HG02588 (cell line): ENCODE data around the gene TYMP.

Experiments
- ATAC-seq: cut with Tn5 transposase; IDR thresholded peaks from one replicate; pipeline ENCODE4 v1.9.1; 2021; ENCODE audit warnings: mild to moderate bottlenecking, moderate library complexity; ENCODE audit not compliant: unreplicated experiment

Gene TYMP

DNA sequence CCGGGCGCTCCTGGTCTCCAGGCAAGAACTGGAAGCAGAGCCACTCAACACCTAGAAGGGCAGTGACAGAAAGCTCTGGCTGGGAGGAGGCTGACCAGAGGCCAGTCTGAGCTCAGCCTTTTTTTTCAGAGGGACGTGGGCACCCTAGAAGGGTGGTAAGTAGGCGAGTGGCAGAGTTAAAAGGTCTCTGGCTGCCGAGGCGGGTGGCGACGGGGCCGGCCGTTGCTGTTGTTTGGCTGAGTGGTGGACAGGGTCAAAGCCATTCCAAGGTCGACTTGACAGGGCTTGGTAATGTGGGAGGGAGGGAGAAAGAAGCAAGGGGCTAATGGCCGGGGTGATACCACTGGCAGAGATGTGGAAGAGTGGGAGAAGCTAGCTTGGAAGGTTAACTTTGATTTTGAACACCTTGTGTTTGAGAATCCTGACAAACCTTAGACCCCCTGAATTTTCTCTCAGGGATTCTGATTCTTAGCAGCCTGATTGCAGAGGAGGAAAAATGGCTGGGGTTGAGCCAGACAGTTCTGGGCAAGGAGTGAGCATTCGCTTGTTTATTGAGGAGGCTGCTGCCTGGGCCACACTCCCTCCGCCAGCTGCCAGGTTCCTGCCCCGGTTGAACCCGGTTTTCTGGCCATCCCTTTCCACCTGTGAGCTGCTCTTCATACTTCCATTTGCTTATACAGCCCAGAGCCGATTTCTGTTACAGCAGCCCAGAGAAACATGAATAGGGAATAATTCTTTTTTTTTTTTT is 33.8 kb upstream of the TYMP start:
- no peak for ATAC-seq

DNA sequence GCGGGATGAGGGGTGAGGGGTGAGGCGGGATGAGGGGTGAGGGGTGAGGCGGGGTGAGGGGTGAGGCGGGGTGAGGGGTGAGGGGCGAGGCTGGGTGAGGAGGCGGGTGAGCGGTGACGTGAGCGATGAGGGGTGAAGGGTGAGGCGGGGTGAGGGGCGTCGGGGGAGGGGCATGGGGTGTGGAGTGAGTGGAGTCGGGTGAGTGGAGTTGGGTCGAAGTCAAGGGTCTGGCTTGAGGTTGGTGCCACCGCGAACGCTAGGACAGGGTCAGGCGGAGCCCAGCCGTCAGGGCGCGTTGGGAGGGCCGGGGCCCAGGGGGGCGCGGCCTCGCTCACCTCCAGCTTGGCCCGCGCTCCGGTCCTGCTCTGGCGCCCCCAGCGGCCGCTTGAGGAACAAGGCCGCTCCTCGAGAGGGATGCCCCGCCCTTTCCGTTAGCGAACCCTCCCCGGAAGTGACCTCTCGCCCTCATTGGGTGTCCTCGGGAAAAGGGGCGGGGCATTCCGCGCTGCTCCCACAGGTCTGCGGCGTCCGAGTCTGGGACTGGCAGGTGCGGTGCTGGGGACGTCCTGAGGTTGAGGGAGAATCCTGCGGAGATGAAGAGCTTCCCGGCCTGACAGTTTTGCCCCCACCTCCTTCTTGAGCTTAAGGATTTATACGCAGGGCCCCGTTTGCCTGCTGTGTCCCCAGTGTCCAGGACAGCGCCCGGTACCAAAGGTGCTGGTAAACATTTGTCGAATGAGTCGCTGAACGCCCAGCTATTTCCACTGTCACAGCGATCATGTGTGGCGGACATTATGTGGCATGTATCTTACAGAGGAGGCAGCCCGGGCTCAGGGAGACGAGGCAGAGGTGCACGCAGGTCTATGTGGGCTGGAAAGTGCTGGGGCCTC is 33.0 kb upstream of the TYMP start, which contains the start of gene SYCE3:
Gene SYCE3 (minus strand): TSS at position 397 of the 890 bp plus-strand sequence. CDS start 6,514 bp downstream, outside the sequence.
- peak; percentile 94 for ATAC-seq

DNA sequence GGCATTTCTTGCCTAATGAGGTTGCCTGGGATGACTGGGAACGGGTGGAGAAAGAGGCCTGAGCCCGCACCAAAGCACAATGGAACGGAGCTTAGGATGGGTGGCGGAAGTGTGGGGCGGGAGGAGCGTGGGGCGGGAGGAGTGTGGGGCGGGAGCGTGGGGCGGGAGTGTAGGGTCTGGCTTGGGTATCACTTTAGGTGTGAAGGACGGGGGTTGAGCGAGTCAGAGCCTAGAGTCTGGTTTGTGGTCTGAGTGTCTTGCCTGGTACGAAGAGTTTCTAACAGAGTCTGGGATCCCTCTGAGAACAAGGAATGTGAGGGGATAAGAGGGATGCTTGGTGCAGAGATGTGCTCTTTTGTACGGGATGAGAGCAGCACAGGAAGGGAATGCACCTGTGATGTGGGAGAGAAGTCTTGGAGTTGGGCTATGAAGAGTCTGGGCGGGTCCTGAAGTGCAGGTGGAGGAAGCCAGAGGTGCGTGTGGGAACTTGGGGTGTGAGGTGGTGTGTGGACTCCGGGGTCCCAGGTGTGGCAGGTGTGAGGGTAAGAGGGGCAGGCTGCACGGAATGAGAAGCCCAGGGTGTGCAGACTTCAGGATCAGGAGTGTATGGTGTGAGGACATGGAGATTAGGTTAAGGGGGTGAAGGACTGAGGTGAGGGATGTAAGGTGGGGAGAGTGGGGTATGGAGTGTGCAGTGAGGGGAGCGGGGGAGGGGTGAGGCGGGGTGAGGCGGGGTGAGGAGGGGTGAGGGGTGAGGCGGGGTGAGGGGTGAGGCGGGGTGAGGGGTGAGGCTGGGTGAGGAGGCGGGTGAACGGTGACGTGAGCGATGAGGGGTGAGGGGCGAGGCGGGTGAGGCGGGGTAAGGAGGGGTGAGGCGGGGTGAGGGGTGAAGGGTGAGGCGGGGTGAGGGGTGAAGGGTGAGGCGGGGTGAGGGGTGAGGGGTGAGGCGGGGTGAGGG is 31.9 kb upstream of the TYMP start:
- no peak for ATAC-seq

DNA sequence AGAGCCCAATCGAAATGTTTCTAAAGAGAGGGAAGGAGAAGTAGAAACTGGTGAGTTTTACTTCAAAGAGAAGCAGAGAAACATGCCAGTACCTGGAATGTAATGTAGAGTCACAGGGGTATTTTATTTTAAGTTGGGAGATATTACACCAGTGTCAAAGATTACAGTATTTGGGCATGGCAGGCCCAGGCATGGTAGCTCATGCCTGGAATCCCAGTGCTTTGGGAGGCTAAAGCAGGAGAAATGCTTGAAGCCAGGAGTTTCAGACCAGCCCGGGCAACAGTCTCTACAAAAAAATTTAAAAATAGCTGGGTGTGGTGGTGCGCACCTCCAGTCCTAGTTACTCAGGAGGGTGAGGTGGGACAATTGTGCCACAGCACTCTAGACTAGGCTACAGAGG is 30.2 kb upstream of the TYMP start:
- no peak for ATAC-seq

DNA sequence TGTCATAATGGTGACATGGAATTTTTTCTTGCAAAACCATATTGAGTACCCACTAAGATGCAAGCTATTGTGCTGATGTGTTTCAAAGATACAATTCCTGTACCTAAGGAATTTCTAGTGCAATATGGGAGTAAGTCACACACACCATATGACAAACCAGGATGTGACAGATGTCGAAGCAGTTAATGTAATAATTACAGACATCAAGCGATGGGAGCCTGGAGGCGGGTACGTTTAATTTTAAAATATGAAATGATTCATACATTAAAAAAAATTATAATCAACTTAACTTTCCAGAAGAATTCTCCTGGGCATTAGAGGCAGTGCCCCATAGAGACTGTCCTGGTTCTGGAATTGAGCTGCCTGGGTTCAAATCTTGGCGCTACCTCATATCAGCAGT is 26.9 kb upstream of the TYMP start:
- no peak for ATAC-seq

DNA sequence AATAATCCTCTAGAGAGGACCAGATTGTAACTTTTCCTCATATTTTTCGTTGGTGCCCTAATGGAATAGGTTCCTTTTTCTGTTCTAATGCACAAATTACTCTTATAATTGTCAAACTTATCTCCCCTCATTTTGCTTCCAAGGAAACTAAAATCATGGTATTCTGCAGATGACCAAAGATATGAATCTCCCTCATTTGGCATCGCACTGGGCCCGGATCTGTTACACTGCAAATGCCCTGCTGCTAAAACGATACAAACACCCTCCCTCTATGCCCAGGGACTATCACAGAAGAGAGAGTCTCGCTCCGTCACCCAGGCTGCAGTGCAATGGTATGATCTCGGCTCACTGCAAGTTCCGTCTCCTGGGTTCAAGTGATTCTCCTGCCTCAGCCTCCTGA is 23.5 kb upstream of the TYMP start:
- no peak for ATAC-seq

DNA sequence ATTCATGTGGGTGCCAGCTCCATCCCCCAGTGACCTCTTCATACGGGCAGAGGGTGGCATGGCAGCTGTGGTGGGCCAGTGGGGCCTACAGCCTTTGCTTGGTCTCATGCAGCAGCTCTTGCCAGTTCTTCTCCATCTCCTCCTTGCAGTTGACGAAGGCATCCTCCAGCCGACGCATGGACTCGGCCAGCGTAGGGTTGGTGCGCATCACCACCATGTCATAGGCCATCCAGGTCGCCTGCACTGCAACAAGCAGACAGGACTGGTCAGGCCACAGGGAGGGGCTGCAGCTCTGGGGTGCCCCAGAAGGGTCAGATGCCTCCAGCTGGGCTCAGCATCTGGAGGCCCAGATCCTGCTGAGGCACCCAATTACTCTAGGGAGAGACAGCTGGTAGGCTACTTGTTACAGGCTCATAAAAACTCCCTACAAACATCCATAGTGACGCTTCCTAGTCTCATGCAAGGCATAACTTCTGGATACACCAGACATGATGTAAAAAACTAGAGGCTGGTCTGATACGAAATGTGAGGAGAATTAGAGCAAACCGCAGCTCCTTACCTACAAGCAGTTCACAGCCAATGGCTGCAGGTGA is 21.4 kb upstream of the TYMP start:
- ATAC-seq, result no peak

DNA sequence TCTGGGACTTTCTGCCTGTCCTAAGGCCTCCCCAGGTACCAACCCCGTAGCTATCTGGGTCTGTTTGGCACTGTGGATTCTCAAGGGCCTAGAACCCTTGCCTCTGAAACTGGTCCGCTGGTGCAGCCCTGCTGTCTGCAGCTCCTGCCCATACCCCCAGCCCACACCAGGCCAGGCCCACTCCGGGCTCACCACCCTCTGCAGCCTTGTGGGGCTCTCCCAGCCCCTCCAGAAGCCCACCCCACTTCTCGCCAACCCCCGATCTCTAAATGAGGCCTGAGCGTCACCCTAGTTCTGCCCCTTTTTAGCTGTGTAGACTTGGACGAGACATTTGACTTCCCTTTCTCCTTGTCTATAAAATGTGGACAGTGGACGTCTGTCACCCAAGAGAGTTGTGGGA is 20.6 kb upstream of the TYMP start:
- ATAC-seq, result no peak

DNA sequence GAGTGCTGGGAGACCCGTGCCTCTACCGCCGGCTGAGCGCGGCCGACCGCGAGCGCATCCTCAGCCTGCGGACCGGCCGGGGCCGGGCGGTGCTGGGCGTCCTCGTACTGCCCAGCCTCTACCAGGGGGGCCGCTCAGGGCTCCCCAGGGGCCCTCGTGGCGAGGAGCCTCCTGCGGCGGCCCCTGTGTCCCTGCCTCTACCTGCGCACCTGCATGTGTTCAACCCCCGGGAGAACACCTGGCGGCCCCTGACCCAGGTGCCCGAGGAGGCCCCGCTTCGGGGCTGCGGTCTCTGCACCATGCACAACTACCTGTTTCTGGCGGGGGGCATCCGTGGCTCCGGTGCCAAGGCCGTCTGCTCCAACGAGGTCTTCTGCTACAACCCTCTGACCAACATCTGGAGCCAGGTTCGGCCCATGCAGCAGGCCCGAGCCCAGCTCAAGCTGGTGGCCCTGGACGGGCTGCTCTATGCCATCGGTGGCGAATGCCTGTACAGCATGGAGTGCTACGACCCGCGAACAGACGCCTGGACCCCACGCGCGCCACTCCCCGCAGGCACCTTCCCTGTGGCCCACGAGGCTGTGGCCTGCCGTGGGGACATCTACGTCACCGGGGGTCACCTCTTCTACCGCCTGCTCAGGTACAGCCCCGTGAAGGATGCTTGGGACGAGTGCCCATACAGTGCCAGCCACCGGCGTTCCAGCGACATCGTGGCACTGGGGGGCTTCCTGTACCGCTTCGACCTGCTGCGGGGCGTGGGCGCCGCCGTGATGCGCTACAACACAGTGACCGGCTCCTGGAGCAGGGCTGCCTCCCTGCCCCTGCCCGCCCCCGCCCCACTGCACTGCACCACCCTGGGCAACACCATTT is 19.3 kb upstream of the TYMP start:
- no peak for ATAC-seq

DNA sequence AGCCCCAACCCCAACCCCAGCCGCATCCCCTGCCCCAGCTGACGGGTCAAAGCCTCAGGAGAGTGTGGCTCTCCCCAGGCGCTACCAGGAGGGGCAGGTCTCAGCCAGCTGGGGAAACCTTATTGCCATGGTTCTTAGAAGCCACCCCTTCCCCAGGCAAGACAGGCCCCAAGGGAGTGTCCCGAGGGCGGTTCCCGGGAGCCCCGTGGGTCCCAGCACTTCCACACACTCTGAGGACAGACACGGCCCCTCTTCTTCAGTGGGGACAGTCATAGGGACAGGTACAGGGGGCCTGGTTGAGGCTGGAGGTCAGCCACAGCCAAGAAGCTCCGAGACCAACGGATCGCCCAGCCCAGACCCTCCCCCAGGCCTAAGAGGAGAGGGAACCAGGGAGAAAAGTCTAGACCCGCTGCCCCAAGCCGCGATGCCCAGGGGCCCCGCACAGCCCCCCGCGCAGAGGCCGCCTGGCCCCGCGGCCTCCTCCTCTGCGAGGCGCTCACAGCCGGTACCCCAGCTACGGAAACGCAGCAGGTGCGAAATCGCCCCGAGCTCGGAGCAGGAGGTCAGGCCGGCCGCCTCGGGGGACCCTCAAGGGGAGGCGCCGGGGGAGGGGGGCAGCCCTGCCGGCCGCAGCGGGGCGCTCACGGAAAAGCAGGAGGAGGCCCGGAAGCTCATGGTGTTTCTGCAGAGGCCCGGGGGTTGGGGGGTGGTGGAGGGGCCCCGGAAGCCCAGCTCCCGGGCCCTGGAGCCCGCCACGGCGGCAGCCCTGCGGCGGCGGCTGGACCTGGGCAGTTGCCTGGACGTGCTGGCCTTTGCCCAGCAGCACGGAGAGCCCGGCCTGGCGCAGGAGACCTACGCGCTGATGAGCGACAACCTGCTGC is 18.5 kb upstream of the TYMP start:
- ATAC-seq, result no peak

DNA sequence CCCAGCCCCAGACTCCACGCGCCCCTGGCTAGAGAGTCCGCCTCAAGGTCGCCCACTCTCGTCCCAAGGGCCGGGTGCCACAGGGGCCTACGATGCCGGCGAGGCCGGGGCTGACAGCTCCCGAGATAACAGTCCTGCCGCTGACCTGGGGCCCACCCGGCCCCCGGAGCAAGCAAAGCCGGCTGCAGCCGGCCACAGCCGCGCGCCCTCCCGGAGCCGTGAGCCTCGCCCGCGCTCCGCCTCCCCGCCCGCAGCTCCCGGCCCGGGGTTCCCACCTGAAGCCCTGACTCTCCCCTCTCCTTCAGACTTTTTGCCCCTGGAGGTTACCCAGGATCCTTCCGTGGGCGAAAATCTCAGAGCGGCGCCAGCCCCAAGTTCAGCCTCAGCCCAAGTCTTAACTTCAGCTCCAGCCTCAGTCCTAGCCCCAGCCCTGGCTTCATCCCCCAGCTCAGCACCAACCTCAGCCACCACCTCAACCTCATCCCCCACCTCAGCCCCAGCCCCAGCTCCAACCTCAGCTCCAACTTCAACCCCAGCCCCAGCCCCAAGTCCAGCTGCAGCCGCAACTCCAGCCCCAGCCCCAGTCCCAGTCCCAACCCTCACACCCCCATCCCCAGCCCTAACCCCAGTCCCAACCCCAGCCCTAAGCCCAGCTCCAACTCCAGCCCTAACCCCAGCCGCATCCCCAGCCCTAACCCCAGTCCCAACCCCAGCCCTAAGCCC is 17.6 kb upstream of the TYMP start:
- no peak for ATAC-seq

DNA sequence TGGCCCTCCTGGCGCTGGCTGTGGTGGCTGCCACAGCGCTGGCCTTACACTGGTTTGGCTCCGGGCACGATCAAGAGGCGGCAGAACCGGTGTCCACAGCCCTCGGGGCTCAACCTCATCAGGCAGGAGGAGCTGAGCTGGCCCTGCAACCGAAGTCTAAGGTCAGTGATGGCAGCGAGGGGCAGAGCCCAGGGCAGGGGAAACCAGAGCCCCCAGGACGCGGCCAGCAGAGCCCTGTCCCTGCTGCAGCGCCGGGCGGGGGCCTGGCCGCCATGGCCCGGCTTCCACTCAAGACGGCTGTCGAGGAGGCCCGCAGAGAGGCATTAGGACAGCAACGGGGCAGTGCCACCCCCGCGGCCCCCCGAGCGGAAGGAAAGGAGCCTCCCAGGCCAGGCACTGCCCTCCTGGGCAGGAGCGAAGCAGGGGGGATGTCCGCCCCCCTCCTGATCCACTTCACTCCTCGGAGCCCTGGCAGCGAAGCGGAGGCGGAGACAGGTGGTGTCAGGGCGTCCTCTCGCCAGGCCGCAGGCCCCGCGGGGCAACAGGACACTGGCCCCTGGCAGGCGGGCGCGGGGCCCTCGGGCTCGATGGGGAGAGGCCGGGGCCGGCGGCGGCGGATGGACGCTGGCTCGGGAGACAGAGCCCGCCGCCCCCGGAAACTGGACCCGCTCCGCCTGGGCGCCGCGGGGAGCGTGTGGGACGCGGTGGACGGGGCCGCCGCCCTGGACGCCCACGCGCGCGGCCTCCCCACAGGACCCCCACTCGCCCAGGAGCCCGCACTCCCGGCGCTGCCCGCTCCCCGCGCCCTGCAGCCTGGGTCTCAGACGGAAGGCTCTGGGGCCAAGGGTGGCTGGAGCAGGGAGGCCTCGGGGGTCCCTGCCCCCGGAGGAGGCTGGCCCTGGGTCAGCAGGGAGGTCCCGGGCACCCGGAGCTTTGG is 16.8 kb upstream of the TYMP start:
- ATAC-seq, result no peak

DNA sequence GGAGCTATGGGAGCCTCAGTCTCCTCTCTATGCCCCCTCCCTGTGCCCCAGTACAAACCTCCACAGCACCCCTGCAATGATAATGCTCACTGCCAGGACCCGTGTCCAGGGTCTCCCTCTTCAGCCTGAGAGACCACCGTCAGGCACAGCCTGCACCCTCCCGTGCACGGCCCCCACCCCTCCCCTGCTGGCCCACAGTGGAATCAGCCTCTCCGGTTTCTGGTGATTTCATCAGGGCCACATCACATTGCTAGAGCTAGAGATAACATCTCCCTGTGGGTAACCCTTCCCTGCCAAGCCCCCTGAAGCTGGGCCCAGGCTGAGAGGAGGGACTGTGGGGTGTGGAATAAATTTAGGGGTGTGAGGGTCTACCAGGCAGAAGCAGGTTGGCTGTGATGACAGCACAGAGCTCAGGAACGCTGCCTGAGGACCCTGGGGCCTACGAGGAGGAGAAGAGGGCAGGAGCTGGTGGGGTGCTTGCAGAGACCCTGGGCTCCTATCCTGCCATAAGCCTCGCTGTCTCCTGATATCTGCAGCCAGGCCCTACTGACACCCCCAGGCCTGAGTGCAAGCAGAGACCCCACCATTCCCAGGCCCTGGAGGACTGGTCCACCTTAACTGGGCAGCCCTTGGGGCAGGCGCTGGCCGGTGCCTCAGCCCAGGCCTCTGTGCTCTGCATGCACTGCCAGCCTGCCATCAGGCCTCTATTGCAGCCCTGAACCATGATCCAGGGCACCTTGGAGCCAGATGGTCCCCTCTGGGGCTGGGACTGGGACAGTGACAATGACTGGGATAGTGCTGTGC is 15.9 kb upstream of the TYMP start, which contains the start of gene KLHDC7B:
Gene KLHDC7B (plus strand): TSS at position 378 of the 804 bp plus-strand sequence. CDS start 345 bp downstream, at position 723.
- no peak for ATAC-seq

DNA sequence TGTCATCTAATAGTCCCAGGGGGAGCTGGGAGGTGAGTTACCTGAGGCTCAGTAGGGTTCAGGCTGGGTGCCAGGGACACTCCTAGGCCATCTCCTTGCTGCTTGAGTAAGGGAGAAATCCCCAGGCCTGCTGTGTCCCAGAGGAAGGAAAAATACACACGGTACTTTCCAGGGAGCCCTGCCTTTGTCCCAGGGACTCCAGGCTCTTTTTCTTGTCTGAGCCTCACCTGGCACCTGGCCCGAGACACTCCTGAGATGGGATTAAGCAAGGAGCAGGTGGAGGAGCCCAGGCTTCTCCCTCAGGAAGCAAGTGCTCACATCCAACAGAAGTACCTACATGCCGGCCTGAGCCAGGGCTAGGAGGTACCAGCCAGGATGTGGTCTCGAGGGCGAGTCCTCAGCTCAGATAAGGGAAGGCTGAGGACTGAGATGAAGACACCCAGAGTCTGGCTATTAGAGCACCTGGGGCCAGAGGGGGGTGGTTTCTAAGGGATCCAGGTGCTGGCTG is 15.0 kb upstream of the TYMP start:
- no peak for ATAC-seq

DNA sequence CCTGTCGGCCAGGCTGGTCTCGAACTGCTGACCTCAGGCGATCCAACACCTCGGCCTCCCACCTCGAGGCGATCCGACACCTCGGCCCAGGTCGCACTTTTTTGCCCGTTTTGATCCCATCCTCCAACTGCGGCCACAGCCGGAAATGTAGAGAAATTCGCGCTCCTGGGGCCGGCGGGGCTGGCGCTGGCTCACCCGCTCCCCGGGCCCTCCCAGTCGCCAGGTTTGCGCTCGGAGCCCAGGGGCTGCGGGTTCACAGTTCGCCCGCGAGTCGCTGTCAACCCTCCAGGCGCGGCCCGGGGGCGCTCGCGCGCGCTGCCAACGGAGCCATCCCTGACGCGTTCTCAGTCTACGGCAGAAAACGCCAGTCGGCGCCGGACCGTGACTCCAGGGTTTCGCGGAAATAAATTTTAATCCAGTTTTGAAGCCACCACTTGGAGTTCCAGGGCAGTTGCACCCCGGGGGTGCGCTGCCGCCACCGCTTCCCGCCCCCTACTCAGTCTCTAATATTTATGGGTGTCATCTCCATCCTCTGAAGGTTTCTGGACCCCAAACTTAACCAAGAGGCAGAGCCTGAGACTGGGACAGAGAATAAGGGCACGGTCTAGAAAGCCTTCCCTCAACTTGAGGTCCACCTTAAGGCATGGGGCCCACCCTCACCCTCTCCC is 14.4 kb upstream of the TYMP start:
- ATAC-seq, result no peak
